HG03280 (cell line): ENCODE results near the gene FMNL2.
A peak's percentile ranks its signal among the peaks of the same experiment; 100 is the strongest.

Experiments used
- ATAC-seq: cut with Tn5 transposase; IDR thresholded peaks from one replicate; pipeline ENCODE4 v1.9.1; 2021; ENCODE audit warnings: mild to moderate bottlenecking, moderate library complexity; ENCODE audit not compliant: unreplicated experiment

The FMNL2 gene

DNA sequence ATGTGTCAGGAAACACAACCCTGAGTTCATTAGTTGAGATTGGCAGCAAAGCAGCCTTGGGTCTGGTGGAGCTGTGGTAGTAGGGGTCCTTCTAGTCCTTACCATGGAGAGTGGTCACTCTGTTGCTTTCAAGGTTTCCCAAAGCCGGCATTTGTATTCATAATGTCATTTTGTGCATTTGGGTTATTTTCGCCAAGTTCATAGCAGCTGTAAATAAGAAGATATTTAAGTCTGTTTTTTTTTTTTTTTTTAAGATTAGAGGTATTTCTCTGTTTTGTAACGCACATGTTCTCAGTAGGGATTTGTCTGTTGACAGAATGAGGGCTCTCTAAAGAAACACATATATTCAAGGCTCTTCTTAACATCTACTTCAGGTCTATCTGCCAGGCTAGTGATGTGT is 268.2 kb downstream of the FMNL2 start:
- no peak for ATAC-seq

DNA sequence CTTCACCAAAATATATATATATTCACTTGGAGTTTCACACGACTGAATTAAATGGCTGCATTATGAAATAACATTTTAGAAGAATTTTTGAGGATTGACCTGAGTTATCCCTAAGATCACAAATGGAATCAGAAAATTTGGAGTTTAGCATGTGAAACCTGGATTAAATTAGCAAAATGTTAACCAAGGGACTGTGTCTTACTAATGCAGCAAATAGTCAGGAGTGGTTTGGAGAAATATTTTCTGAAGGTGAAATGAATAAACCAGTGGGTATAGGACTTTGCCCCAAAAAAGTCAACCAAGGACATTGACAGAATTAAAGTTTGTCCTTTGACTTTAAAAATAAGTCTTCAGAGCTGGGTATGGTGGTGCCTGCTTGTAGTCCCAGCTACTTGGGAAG is 271.1 kb downstream of the FMNL2 start:
- ATAC-seq, result no peak

DNA sequence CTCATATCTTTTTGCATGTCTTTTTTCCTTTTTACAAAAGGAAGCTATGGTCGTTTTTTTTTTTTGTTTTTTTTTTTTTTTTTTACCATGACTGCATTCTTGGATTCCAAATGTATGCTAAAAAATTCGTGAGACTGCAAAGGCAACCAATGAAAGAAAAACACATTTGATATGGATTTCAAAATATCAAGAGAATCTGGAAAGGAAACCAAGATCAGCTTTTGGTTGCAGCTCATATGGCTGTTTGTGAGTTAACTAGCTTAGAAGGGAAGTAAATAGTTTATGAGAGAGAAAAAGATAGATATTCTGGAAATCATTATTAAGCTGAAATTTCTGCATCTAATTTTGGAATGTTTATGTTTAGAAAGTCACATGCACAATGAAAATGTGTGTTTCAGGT is 272.0 kb downstream of the FMNL2 start:
- ATAC-seq, result no peak

- no peak for ATAC-seq
These were observed 272.9 kb downstream of the FMNL2 start for GRCh38 chr2:152607793-152608300.

DNA sequence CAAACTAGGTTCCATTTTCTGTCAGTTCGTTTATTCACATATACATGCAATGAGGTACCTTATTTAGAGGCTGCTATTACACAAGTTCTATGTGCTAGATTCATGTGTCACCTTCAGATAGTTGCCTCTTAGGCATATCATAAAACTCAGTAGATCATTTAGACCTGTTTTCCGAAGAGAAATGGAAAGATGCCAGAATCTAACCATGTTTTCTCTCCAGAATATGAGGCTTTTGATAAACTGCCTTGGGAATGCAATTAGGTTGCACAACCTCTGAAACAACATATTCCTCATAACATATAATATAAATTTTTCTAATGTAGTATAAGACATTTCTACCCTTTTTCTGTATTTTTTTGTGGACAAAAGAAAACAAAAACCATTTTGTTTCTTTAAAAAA is 274.2 kb downstream of the FMNL2 start:
- no peak for ATAC-seq

DNA sequence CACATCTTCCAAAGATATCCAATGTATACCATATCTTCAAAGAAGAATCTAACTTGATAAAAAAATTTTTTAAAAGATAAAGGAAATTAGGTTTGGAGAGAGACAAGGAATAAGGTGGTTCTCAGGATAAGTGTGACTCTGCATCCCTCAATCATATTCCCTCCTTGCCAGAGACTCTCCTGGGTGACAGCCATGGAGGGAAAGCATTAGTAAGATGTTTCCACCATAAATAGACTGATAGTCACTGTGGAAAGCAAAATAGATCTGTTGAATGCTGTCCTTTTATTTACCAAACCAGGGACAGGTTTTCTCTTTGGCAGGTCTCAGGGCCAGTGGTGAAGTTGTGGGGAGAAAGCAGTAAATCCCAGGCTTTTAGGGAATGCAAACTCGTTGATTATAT is 274.7 kb downstream of the FMNL2 start:
- ATAC-seq, result no peak

DNA sequence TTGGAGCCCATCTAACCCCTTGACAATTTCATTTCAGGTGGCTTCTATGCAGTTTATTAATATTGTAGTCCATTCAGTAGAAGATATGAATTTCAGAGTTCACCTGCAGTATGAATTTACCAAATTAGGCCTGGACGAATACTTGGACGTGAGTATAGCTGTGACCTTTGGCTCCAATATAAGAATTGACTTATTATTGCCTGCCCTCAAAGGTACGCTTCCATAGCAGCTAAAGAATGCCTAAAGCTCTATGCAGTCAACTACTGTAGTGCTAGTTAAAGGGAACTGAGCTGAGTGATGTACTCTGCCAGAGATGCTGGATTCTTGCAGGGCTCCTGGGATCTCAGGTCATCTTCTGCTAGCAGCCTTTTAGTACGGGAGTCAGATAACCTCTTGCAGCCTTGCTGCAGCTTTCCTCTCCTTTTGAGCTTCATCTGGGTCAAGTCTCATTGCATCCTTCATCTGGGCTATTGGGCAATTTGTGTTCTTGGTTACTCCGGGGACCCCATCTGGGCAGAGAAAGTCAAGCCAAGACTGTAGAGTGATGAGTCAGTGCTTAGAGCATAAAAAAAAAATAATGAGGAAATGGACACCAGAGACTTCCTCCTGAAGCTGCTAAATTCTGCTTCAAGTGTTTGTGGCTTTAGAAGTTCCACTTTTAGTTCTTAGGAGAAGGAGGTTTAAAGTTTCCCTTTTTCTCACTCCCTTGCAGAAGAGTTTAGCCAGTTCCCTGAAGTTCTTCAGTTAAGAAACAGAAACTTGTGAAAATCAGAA is 276.7 kb downstream of the FMNL2 start:
- peak; percentile 67 for ATAC-seq

DNA sequence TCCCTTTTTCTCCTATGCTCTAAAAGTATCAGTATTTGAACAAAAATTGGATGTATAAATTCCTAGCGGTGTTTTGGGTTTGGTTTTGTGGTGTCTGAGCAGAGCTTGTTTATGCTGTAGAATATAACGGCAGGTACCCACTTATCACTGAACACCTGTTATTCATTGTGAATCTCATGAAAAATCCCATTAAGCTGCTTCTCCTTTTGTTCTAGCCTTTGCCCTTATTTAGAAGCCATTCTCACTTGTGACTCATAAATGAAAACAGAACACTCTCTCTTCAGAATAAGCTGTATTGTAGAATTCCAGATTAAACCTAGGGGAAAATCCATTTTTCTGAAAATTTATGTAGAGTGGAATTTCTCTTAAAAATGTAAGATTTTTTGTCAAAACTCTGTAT is 278.3 kb downstream of the FMNL2 start:
- ATAC-seq, result no peak

- ATAC-seq, result no peak
These were observed 280.2 kb downstream of the FMNL2 start for GRCh38 chr2:152615177-152615576.

DNA sequence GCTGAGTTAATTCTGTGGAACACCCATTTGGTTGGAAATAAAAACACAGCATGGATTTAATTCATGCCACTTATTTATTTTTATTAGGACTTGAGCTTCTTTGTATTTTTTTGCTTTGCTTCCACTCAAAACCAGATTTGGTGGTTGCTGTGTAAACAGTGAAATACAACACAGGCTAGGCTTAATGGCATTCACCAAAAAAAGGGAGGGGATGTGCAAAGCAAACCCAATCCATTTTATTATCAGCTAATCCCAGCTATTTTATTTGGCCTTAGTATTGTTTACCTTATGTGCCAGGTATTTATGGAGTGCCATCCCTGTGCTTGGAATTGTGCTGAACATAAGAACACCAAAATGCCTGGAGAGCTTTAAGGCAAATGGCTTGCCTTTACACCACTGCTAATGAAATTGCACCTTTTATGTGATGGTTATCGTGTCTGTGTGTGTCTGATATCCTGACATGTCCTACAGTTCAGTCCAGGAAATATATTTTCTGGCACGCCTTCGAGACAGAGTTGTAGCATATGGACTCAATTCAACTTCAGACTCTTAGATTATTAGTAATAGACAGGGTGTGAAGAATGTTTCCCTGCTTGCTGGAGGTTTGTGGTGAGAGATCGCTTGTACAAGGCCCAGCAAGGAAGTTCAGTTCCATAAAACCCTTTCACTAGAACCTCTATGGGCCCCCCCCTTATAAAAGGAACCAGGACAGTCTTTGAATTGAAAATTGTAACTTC is 282.6 kb downstream of the FMNL2 start:
- no peak for ATAC-seq

GRCh38 chr2:152618193-152618564 is 283.2 kb downstream of the FMNL2 start:
- no peak for ATAC-seq

GRCh38 chr2:152620208-152620607 is 285.2 kb downstream of the FMNL2 start:
- ATAC-seq, result no peak

- no peak for ATAC-seq
These were observed 286.0 kb downstream of the FMNL2 start for GRCh38 chr2:152620985-152621384.

DNA sequence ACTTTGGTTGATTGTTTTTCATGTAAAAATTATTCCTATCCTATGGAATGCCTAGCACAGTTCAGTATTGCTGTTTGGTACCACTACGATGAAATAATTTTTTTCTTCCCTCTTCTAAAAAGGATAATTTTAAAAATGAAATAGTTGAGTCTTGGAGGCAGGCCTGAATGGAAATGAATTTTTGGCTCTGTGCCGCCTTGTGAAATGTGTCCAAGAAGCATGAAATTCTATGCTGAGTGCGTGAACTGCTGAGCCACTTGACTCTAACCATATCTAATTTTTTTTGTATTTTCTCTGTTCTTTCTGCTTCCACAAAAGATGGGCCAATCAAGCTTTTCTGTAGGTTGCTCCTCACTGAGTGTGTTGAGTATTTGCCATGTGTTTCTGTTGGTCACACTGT is 287.2 kb downstream of the FMNL2 start:
- no peak for ATAC-seq

- no peak for ATAC-seq
These were observed 288.2 kb downstream of the FMNL2 start for GRCh38 chr2:152623076-152623740.

DNA sequence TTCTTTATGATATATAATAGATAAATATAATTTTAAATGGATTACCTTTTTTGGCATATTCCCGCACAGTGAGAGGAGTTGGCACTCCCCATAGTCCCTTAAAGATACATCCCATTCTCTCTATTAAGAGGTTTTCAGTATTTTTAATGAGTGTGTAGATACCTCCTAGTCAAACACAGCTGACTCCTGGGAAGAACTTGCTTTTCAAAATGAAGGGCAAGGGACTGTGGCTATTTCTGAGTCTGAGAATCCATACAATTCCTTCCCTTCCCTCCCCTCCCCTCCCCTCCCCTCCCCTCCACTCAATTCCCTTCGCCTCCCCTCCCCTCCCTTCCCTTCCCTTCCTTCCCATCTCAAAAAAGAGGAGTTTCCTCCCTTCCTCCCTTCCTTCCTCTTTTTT is 288.8 kb downstream of the FMNL2 start:
- no peak for ATAC-seq

- no peak for ATAC-seq
These were observed 289.8 kb downstream of the FMNL2 start for GRCh38 chr2:152624805-152625204.

- no peak for ATAC-seq
These were observed 292.0 kb downstream of the FMNL2 start for GRCh38 chr2:152626911-152627339.

- no peak for ATAC-seq
These were observed 292.5 kb downstream of the FMNL2 start for GRCh38 chr2:152627351-152627957.

GRCh38 chr2:152629202-152629601 is 294.2 kb downstream of the FMNL2 start:
- no peak for ATAC-seq

DNA sequence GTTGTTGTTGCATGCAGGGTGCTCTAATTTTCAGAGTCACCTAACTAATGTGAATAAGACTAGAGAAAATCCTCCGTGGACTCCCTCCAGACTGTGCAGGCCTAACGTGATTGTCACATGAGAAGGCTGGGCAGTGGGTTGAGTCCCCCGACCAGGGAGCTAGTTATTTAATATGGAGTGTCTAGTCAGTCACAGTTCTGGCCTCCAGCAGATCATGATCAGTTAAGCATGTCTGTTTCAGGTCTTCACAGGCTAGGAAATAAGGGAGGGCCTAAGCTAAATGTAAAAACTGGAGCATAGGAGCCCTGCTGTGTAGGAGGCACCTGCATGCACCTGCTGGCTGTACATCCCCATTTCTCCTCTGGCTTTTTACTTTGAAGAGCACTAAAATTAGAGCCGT is 295.5 kb downstream of the FMNL2 start:
- no peak for ATAC-seq
